ENCODE measurements around the gene ITGAD. TPM values are rescaled to one million over a fixed set of nuclear protein-coding genes. Genes with fewer than 3 reads are reported as not detected.
"Not testable (repeated sequence)": the region's sequence is repeated elsewhere in the genome, so short reads cannot be mapped to it uniquely, and the experiment has no call there.

ITGAD gene
- total and polyA plus RNA-seq, 2 of the 8 experiments (the other 6 are each of a cell fraction or from before 2014, with no cell fraction given) = 0.06 TPM; not detected in 1

DNA sequence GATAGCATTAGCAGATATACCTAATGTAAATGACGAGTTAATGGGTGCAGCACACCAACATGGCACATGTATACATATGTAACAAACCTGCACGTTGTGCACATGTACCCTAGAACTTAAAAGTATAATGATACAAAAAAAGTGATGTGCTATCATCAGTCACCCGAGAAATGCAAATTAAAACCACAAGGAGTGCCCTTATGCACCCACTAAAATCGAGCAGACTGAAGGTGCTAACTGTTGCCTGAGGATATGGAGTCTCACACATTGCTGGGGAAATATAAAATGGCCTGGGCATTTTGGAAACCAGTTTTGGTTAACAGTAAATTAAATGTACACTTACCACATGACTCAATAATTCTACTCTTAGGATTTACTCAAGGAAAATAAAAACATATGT lies 45.9 kb downstream of the ITGAD start:
- H3K36me3 ChIP-seq (ENCODE audit: control insufficient read depth in 2 of 4, insufficient read depth in 4 of 4, low read length in 3 of 4); H3K9ac ChIP-seq (replicated peaks in 1 of 4; ENCODE audit: extremely low read depth in 1 of 4, low read depth in 3 of 4, low read length in 3 of 4); H3K23ac ChIP-seq (ENCODE audit: insufficient read length); H2BK5ac ChIP-seq (ENCODE audit: low read depth, low read length); H4K8ac ChIP-seq (ENCODE audit: extremely low read depth, insufficient read depth, low read length); FAIRE-seq; H3K4ac ChIP-seq (replicated peaks; ENCODE audit: insufficient read length, low read depth, low read length); H3K4me1 ChIP-seq (replicated peaks in 1 of 4; ENCODE audit: control insufficient read depth in 3 of 4, insufficient read depth in 4 of 4, low read length in 3 of 4); H3K9me3 ChIP-seq (ENCODE audit: insufficient read depth in 2 of 2, low read depth in 1 of 2, low read length in 1 of 2); DNase-seq (ENCODE audit: low read depth in 1 of 2, low spot score in 2 of 2); H2BK12ac ChIP-seq (ENCODE audit: low read depth, low read length); H3K18ac ChIP-seq (ENCODE audit: extremely low read depth, low read length); H2AFZ ChIP-seq (ENCODE audit: low read length); H3K56ac ChIP-seq (replicated peaks; ENCODE audit: insufficient read length, low read depth, low read length); H2BK120ac ChIP-seq (replicated peaks; ENCODE audit: low read depth, low read length); H2BK20ac ChIP-seq (ENCODE audit: low read length); H3K27ac ChIP-seq (ENCODE audit: low read depth, low read length); H2AK5ac ChIP-seq (ENCODE audit: low read depth, low read length); H3K79me2 ChIP-seq (ENCODE audit: control insufficient read depth in 1 of 2, insufficient read depth in 2 of 2, low read length in 2 of 2); H4K91ac ChIP-seq (replicated peaks; ENCODE audit: insufficient read length, low read length); H3K14ac ChIP-seq (ENCODE audit: insufficient read length); H4K20me1 ChIP-seq (replicated peaks in 1 of 2; ENCODE audit: control insufficient read depth in 1 of 2, insufficient read depth in 2 of 2, low read length in 2 of 2); H3K23me2 ChIP-seq (ENCODE audit: low read depth, low read length); H4K5ac ChIP-seq (ENCODE audit: insufficient read length, low read depth, low read length); H3K4me2 ChIP-seq (ENCODE audit: insufficient read depth in 1 of 2, low read depth in 2 of 2, low read length in 2 of 2); H2BK15ac ChIP-seq (ENCODE audit: low read length); H3K79me1 ChIP-seq (ENCODE audit: low read depth, low read length); H3K4me3 ChIP-seq (ENCODE audit: extremely low read depth in 1 of 4, insufficient read depth in 2 of 4, low read depth in 3 of 4, low read length in 4 of 4); H3K27me3 ChIP-seq (replicated peaks in 1 of 4; ENCODE audit: control insufficient read depth in 3 of 4, extremely low read depth in 1 of 4, insufficient read depth in 3 of 4, low read length in 3 of 4): not testable (repeated sequence)
- POLR2A ChIA-PET (ENCODE audit: partially characterized antibody) = interaction anchor here (1.0 kb wide), 1 partner anchor 259 kb away, joined by 5 read pairs; the partner anchor contains the start of gene FUS
- CTCF ChIA-PET (ENCODE audit: partially characterized antibody) = interaction anchor here (1.7 kb wide), 1 partner anchor 12 kb away, joined by 4 read pairs; no protein-coding TSS in a partner anchor
- 73% methylated on average over 3 of the region's 4 CpGs; no CpG with 5 or more reads in 1 of the 2 experiments for WGBS, 2 experiments (ENCODE audit: extremely low coverage in 1 of 2, insufficient coverage in 1 of 2, insufficient read length in 1 of 2, insufficient replicate concordance in 2 of 2, low coverage in 1 of 2, low lambda C conversion rate in 2 of 2, missing lambda C conversion rate in 1 of 2)

Measured in H1 (cell line).